Hematopoietic multipotent progenitor cell (in vitro differentiated cells): Measurements from ENCODE around the gene HAO1. TPM values are rescaled to one million over a fixed set of nuclear protein-coding genes. Genes with fewer than 3 reads are reported as not detected.
"Not testable (repeated sequence)": the region's sequence is repeated elsewhere in the genome, so short reads cannot be mapped to it uniquely, and the experiment has no call there.

Source experiments
- DNase-seq, 3 donors: peaks; one replicate each; pipeline ENCODE4 v3.0.0-alpha.2; 2011 to 2015; ENCODE audit warnings: low read depth in 2 of 3, low spot score in 2 of 3
- total RNA-seq: library from RNA; depleted of rRNA; stranded (reverse); fragments of >200 nt; gene quantifications from one replicate; pipeline ENCODE4 v1.2.3, GENCODE V29; 2012

Gene HAO1
- not detected for total RNA-seq

DNA sequence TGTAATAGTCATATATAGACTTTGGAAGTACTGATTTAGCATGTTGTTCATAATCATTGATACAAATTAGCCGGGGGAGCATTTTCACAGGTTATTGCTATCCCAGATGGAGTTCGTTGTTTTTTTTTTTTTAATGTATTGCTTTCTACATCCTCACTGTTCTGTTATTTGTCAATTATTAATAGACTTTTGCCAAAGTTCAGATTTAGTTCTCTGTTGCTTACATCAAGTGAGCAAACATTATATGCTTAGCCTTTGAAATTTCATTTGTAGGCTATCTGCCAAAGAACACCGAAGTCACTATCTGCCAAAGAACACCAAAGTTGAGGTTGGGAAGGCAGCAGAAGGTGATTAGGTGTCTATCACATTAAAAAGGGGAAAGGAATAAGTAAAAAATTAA lies at the start of gene HAO1:
Gene HAO1, minus strand, starts transcription at position 118 of the 400 bp plus-strand sequence. Its CDS starts 36 bp downstream, at position 82.
- no peak for DNase-seq

DNA sequence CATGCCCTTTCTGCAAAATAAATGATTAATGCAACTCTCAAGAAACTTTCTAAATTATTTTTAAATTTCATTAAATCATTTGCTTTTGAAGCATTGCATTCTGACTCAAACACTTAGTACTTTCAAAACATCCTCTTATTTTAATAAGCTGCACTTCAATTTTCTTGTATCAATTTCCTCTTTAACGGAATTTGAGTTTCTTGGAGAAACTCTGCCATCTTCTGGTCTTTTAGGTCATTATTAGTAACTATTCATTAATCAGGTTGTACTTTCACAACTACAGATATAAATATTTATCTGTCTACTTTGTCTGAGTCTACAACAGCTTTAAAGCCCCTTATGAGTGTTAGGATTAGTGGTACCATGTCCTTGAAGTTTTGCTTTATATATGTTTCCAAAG lies 49.1 kb upstream of the HAO1 start:
- DNase-seq: peak in 1 of 3 donors; percentile 18

GRCh38 chr20:7985916-7986315 lies 45.7 kb upstream of the HAO1 start:
- no peak for DNase-seq

DNA sequence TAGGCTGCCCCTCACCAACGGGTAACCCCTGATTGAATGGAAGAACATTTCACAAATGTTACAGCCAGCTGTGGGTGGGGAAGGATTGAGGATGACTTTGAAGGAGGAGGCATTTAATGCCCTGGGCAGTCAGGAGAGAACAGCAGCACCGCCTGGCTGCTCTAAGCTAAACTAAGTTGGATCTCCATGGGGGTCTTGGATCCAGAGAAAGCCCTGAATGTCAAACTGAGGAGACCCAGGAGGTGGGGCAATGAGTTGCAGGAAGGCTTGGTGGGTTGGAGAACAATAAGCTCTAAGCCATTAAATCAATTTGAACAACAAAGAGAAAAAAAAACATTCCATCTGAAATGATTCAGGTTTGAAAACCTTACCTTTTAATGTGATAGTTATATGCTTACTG lies 43.9 kb upstream of the HAO1 start:
- DNase-seq: no peak

DNA sequence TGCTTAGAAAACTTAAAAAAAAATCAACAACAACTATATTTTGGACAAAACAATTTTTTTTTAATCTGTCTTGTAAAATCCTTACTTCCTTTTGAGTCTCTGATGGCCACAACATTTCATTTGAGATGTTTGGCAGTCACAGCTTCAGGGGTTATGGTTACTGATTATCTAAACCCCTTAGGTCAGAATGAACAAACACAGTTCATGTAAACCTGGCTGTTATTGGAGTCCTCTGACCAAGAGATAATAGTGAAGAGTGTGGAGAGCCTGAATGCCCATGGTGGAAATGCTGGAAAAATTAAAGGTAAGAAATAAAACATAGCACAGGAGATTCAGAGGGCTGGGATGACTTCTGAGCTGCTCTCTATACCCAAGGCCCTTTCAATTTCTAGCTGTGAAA lies 41.1 kb upstream of the HAO1 start:
- DNase-seq: no peak

DNA sequence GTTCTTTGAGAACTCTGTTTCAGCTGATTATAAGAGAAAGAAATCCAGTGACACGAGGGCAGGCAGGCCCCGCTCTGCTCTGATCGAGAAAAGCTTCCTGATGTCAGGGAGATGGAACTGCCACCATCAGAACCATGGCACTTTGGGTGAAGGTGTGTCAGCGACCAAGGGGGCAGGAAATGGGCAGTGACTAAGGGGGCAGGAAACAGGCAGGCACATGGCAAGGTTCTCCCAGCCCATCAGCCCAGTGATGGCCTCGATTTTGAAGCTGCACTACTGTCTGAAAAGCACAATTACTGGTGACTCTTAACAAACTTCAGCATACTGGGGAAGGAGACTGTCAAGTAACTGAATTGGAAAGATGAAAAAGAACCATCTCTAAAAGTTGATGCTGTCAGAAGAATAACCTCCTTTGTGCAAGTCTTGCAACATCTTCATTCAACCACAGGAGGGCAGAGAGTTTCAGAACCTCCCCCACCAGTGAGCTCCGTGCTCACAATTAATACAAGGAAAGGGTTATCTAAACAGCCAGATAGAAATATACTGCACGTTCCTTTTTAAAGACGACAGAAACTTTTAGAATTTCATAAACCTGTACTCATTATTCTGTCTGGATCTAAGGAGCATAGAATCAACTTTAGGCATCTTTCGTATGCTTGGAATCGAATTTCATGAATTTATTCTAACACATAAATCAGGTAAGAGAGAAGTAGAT lies 40.2 kb upstream of the HAO1 start:
- peak in 2 of 3 donors; percentile 31 to 54 for DNase-seq

- no peak for DNase-seq
These were observed 37.5 kb upstream of the HAO1 start for GRCh38 chr20:7977709-7978108.

DNA sequence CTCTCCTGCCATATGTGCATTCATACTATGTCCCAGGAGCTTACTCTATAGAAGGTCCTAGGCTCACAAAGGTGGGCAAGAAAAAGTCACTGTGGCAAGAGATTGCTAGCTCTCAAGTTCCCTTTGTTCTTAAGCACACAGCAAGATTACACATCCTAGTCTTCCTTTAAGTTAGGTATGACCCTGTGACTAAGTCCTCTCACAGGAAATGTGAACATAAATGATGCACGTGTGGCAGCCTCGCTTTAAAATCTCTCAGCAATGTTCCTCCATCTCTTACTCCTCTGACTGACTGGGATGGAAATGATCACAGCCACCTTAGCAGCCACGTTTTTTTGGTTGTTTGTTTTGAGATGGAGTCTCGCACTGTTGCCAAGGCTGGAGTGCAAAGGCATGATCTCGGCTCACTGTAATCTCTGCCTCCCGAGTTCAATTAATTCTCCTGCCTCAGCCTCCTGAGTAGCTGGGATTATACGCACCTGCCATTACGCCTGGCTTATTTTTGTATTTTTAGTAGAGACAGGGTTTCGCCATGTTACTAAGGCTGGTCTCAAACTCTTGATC lies 35.7 kb upstream of the HAO1 start:
- DNase-seq: no peak

- DNase-seq: no peak
These were observed 34.7 kb upstream of the HAO1 start for GRCh38 chr20:7974785-7975435.

GRCh38 chr20:7971536-7972280 lies 31.4 kb upstream of the HAO1 start:
- no peak for DNase-seq

DNA sequence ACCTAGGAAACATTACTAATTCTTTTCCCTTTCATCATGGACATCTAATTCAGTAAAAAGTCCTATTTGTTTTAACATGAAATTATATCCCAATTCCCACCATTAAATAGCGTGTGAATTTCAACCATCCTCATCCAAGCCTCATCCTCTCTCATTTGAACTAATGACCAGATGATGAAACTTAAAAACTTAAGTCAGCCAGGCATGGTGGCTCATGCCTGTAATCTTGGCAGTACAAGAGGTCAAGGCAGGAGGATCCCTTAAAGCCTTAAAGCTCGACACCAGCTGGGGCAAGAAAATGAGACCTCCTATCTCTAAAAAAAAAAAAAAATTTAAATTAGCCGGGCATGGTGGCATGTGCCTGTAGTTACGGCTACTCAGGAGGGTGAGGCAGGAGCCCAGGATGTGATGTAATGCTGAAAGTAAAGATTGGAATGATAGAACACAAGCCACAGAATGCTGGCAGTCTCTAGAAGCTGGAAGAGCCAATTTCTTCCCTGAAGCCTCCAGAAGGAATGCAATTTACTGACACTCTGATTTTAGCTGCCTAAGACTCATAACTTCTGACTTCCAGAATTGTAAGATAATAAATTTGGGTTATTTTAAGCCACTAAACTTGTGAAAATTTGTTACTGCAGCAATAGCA lies 27.1 kb upstream of the HAO1 start:
- no peak for DNase-seq

DNA sequence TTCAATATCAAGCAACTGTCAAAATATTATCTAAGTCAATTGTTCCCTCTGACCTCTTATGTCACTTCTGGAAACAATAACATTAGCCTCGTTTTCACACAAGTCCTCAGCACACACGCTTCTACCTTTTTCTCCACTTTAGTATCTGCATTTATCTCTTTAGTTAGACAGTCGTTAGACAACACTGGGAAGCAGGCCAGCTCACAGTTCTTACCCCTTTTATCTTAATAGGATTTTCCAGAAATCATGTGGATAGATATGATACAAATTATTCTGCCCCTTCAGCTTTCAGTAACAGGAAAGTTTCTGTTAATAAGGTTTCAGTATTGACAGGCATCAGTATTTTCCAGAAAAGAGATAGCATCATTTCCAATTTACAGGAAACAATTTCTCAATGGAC lies 25.9 kb upstream of the HAO1 start:
- DNase-seq: no peak

GRCh38 chr20:7959484-7959883 lies 19.2 kb upstream of the HAO1 start:
- no peak for DNase-seq

GRCh38 chr20:7956561-7956960 lies 16.3 kb upstream of the HAO1 start:
- DNase-seq: not testable (repeated sequence)

DNA sequence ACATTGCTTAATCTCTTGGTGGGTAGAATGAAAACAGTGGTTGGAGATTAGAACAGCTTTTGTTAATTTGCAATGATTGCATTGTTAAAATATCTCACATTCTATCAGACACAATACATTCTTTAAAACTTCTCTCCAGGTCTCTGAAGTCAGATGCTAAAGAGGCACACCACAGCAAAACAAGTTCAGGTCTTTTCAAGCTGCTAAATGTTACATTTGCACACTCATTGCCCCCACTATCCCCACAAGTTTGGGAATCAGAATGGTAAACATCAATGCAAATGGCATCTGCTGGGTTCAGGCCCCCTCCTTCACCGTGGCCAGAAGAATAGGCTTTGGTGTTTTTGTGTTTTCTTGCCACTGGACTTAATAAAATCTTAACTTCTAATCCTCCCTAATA lies 10.1 kb upstream of the HAO1 start:
- DNase-seq: no peak

- no peak for DNase-seq
These were observed 3.6 kb upstream of the HAO1 start for GRCh38 chr20:7943891-7944290.

- DNase-seq: no peak
These were observed 595 bp downstream of the HAO1 start for GRCh38 chr20:7939663-7940062.

- DNase-seq: no peak
These were observed 2.2 kb downstream of the HAO1 start for GRCh38 chr20:7938058-7938457.

DNA sequence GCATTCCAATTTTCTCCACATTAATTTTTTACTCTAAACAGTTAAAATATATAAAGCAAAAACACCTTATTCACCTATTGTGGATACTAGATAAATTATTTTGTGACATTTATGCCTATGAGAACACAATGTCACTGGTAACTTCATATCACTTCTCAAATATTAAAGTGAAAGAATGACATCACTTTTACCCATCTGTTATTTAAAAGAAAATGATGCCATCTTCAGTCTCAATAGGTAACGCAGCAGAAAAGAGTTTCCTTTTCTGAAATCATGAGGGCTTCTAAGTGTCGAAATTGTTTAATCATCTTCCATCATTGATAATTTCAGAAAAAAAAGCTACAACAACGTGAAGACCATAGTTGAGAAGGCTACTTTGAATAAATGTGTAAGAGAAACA lies 2.9 kb downstream of the HAO1 start:
- no peak for DNase-seq

- no peak for DNase-seq
These were observed 5.2 kb downstream of the HAO1 start for GRCh38 chr20:7935027-7935551.

- no peak for DNase-seq
These were observed 6.9 kb downstream of the HAO1 start for GRCh38 chr20:7933346-7933745.
